Astrocyte (in vitro differentiated cells and primary cell): Measurements from ENCODE around the gene MRAP. TPM values are rescaled to one million over a fixed set of nuclear protein-coding genes. Genes with fewer than 3 reads are reported as not detected.
"Not testable (repeated sequence)": the region's sequence is repeated elsewhere in the genome, so short reads cannot be mapped to it uniquely, and the experiment has no call there.

Source experiments
- DNase-seq: peaks from one replicate; pipeline ENCODE4 v3.0.0-alpha.2; 2010; ENCODE audit warnings: low read depth
- FAIRE-seq: peaks from 2 replicates; lab custom pipeline; 2011; peaks lifted over from hg19 to GRCh38; lab: Jason Lieb, UNC
- H2AFZ ChIP-seq: 2 replicates; pipeline ENCODE4 v1.6.0; 2012; ENCODE audit warnings: low read depth, low read length, inconsistent platforms
- H3K27ac ChIP-seq: 2 replicates; pipeline ENCODE4 v1.5.1; 2011; ENCODE audit warnings: low read depth, low read length, inconsistent platforms
- H3K27me3 ChIP-seq: 2 replicates; pipeline ENCODE4 v1.6.0; 2011; ENCODE audit warnings: low read length, inconsistent platforms; ENCODE audit not compliant: insufficient read depth
- H3K36me3 ChIP-seq: 2 replicates; pipeline ENCODE4 v1.5.1; 2011; ENCODE audit warnings: low read length, inconsistent platforms; ENCODE audit not compliant: insufficient read depth
- H3K4me1 ChIP-seq: 2 replicates; pipeline ENCODE4 v1.5.1; 2011; ENCODE audit warnings: low read length, inconsistent platforms; ENCODE audit not compliant: insufficient read depth
- H3K4me2 ChIP-seq: 2 replicates; pipeline ENCODE4 v1.6.0; 2012; ENCODE audit warnings: low read length, inconsistent platforms
- H3K4me3 ChIP-seq: 2 replicates; pipeline ENCODE4 v1.5.1; 2011; ENCODE audit warnings: low read depth, mild to moderate bottlenecking, low read length, inconsistent platforms; ENCODE audit not compliant: insufficient read depth
- H3K79me2 ChIP-seq: 2 replicates; pipeline ENCODE4 v1.6.0; 2012; ENCODE audit warnings: mild to moderate bottlenecking, low read length, inconsistent platforms; ENCODE audit not compliant: insufficient read depth
- H3K9ac ChIP-seq: 2 replicates; pipeline ENCODE4 v1.6.0; 2012; ENCODE audit warnings: mild to moderate bottlenecking, low read length, inconsistent platforms
- H3K9me3 ChIP-seq: 2 replicates; pipeline ENCODE4 v1.5.1; 2012; ENCODE audit warnings: low read depth, mild to moderate bottlenecking, low read length, inconsistent platforms; ENCODE audit not compliant: insufficient read depth
- H4K20me1 ChIP-seq: 2 replicates; pipeline ENCODE4 v1.6.0; 2012; ENCODE audit warnings: low read length, inconsistent platforms; ENCODE audit not compliant: insufficient read depth
- H3K27ac Mint-ChIP-seq: one replicate; pipeline ENCODE4 v1.8.0; 2021; ENCODE audit warnings: mild to moderate bottlenecking, mixed read lengths; ENCODE audit not compliant: unreplicated experiment
- H3K27me3 Mint-ChIP-seq: one replicate; pipeline ENCODE4 v1.8.0; 2021; ENCODE audit warnings: low read depth, mixed read lengths; ENCODE audit not compliant: unreplicated experiment
- H3K36me3 Mint-ChIP-seq: one replicate; pipeline ENCODE4 v1.8.0; 2021; ENCODE audit warnings: low read depth, mixed read lengths; ENCODE audit not compliant: unreplicated experiment
- H3K4me1 Mint-ChIP-seq: one replicate; pipeline ENCODE4 v1.8.0; 2021; ENCODE audit warnings: low read depth, mixed read lengths; ENCODE audit not compliant: unreplicated experiment
- H3K4me3 Mint-ChIP-seq: one replicate; pipeline ENCODE4 v1.8.0; 2021; ENCODE audit warnings: mild to moderate bottlenecking, moderate library complexity, mixed read lengths; ENCODE audit not compliant: unreplicated experiment
- H3K9me3 Mint-ChIP-seq: one replicate; pipeline ENCODE4 v1.8.0; 2021; ENCODE audit warnings: mild to moderate bottlenecking, mixed read lengths; ENCODE audit not compliant: unreplicated experiment
- EZH2 ChIP-seq: IDR thresholded peaks from 2 replicates; pipeline ENCODE4 v1.6.1; 2012; ENCODE audit warnings: mild to moderate bottlenecking, low read length, inconsistent platforms; ENCODE audit not compliant: insufficient read depth
- total RNA-seq: library from RNA; stranded (reverse); gene quantifications from 2 replicates; pipeline ENCODE4 v1.2.1, GENCODE V29; 2021
- TF ChIP-seq, protein P1 (sequence below): IDR thresholded peaks from 2 replicates; pipeline ENCODE4 v1.5.1; 2011; ENCODE audit warnings: low read depth, mild to moderate bottlenecking, inconsistent platforms, low read length, moderate library complexity; ENCODE audit not compliant: insufficient read depth

MRAP gene
- total RNA-seq, 1 donor from 2014 or later = not detected

DNA sequence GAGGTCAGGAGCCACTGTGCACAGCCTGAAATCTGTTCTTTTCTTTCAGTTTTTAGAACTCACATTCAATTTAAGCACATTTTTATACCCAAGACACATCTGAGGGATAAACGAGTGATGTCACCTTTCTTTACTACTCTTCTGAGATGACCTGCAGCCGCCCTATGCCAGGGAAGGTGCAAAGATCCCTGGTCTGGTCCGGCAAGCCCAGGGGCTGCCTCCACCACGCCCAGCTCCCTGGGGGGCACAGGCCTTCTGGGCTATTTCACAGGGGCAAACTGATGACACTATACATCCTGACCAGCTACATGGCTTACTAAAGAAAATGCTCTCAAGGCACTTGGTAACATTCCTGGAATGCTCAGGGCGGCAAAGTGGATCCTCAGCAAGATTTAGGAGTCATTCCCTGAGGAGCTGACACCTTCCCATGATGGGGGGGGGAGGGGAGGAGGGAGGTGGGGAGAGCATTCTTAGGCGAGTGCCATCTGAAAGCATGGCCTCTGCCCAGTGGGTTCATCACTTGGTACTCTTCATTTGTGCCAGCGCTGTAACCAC, 11.3 kb downstream of the MRAP start:
- DNase-seq = no peak
- no peaks in the 10 kb centered on the region for H3K9me3 Mint-ChIP-seq
- Histone ChIP-seq H3K9ac (no peak overlapping the region), H3K27me3 (no peaks in the 10 kb centered on the region), H3K4me3 (no peak overlapping the region), H3K4me1 (no peaks in the 10 kb centered on the region), H2AFZ (no peak overlapping the region), H3K4me2 (no peak overlapping the region), H3K79me2 (peaks cover 6% of the 10 kb centered on the region), H3K36me3 (peaks cover 18% of the 10 kb centered on the region), H3K27ac (no peak overlapping the region), H4K20me1 (peaks cover 32% of the 10 kb centered on the region), H3K9me3 (no peaks in the 10 kb centered on the region)
- TF ChIP-seq EZH2 = no peak
- TF ChIP-seq, protein P1, sequence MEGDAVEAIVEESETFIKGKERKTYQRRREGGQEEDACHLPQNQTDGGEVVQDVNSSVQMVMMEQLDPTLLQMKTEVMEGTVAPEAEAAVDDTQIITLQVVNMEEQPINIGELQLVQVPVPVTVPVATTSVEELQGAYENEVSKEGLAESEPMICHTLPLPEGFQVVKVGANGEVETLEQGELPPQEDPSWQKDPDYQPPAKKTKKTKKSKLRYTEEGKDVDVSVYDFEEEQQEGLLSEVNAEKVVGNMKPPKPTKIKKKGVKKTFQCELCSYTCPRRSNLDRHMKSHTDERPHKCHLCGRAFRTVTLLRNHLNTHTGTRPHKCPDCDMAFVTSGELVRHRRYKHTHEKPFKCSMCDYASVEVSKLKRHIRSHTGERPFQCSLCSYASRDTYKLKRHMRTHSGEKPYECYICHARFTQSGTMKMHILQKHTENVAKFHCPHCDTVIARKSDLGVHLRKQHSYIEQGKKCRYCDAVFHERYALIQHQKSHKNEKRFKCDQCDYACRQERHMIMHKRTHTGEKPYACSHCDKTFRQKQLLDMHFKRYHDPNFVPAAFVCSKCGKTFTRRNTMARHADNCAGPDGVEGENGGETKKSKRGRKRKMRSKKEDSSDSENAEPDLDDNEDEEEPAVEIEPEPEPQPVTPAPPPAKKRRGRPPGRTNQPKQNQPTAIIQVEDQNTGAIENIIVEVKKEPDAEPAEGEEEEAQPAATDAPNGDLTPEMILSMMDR = no peak
- FAIRE-seq = no peak
- H3K4me1 Mint-ChIP-seq = no peaks in the 10 kb centered on the region
- no peak overlapping the region for H3K4me3 Mint-ChIP-seq
- H3K36me3 Mint-ChIP-seq = peaks cover 19% of the 10 kb centered on the region
- no peak overlapping the region for H3K27ac Mint-ChIP-seq
- H3K27me3 Mint-ChIP-seq = no peaks in the 10 kb centered on the region

DNA sequence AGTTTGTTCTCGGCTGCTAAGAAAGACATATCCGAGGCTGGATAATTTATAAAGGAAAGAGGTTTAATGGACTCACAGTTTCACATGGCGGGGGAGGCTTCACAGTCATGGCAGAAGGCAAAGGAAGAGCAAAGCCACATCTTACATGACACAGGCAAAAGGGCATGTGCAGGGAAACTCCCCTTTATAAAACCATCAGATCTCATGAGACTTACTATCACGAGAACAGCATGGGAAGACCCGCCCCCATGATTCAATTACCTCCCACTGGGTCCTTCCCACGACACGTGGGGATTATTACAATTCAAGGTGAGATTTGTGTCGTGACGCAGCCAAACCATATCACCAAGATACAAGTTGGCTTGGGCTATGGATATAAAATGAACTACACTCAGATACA, 12.3 kb downstream of the MRAP start:
- not testable (repeated sequence) for H3K4me3 ChIP-seq, DNase-seq, H3K4me3 Mint-ChIP-seq, H3K9me3 ChIP-seq, H3K9me3 Mint-ChIP-seq, H2AFZ ChIP-seq, FAIRE-seq, H3K4me1 ChIP-seq, H3K27me3 ChIP-seq, H3K9ac ChIP-seq, H3K4me2 ChIP-seq, H3K27me3 Mint-ChIP-seq, H3K27ac Mint-ChIP-seq, H3K79me2 ChIP-seq, H3K27ac ChIP-seq, H3K4me1 Mint-ChIP-seq
- H3K36me3 Mint-ChIP-seq = peaks cover 21% of the 10 kb centered on the region
- H3K36me3 ChIP-seq = peaks cover 18% of the 10 kb centered on the region
- peaks cover 34% of the 10 kb centered on the region for H4K20me1 ChIP-seq

DNA sequence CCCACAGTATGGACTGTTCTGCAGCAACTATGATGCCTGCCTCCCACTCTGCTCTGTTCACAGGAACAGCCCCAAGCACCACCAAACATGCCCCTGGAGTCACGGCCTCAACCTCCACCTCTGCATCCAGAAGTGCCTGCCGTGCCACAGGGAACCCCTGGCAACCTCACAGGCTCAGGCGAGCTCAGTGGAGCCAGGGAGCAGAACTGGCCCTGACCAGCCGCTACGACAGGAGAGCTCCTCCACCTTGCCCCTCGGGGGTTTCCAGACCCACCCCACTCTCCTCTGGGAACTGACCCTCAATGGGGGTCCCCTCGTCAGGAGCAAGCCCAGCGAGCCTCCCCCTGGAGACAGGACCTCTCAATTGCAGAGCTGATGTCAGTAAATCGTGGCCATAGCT, 13.0 kb downstream of the MRAP start:
- Histone ChIP-seq H3K36me3 (peaks cover 18% of the 10 kb centered on the region), H3K9ac (no peak overlapping the region), H3K79me2 (peaks cover 6% of the 10 kb centered on the region), H3K9me3 (no peaks in the 10 kb centered on the region), H4K20me1 (peaks cover 39% of the 10 kb centered on the region), H2AFZ (no peak overlapping the region), H3K27ac (no peak overlapping the region), H3K27me3 (no peaks in the 10 kb centered on the region), H3K4me2 (no peak overlapping the region), H3K4me3 (no peak overlapping the region), H3K4me1 (peaks cover 6% of the 10 kb centered on the region)
- Mint-ChIP-seq H3K36me3 (peaks cover 19% of the 10 kb centered on the region), H3K4me1 (peaks cover 4% of the 10 kb centered on the region), H3K9me3 (no peaks in the 10 kb centered on the region), H3K27ac (no peak overlapping the region), H3K27me3 (no peaks in the 10 kb centered on the region), H3K4me3 (no peak overlapping the region)
- TF ChIP-seq, protein P1 = no peak
- TF ChIP-seq EZH2 = no peak
- DNase-seq = no peak
- no peak for FAIRE-seq
